Natural killer cell (primary cell): ENCODE data around the gene ZSCAN5C. TPM values are rescaled to one million over a fixed set of nuclear protein-coding genes. Genes with fewer than 3 reads are reported as not detected.

Source experiments
- ATAC-seq, 3 donors: fragments of 150-1000 bp in 2 of 3; fragments of 200-7000 bp in 1 of 3; cut with Tn5 transposase; 1 replicate in 1 of 3; 2 replicates in 2 of 3; pipeline ENCODE4 v1.10.0; 2021; ENCODE audit warnings: mild to moderate bottlenecking in 2 of 3, moderate library complexity in 2 of 3
- DNase-seq, 2 donors: peaks; one replicate each; pipeline versions ENCODE4 v3.0.0 to v3.0.0-alpha.2; 2013 to 2021; ENCODE audit warnings: mixed read lengths in 1 of 2
- H3K27ac ChIP-seq: one replicate; pipeline ENCODE4 v1.5.1; 2013; ENCODE audit warnings: mild to moderate bottlenecking, low read length
- H3K27me3 ChIP-seq: one replicate; pipeline ENCODE4 v1.6.1; 2013; ENCODE audit warnings: low read length; ENCODE audit not compliant: control insufficient read depth, insufficient read depth
- H3K36me3 ChIP-seq: one replicate; pipeline ENCODE4 v1.6.1; 2013; ENCODE audit warnings: low read length; ENCODE audit not compliant: control insufficient read depth, insufficient read depth
- H3K4me1 ChIP-seq: one replicate; pipeline ENCODE4 v1.6.1; 2013; ENCODE audit warnings: low read length; ENCODE audit not compliant: control insufficient read depth, insufficient read depth
- H3K4me3 ChIP-seq: one replicate; pipeline ENCODE4 v1.5.1; 2013; ENCODE audit warnings: low read length
- H3K9me3 ChIP-seq: one replicate; pipeline ENCODE4 v1.6.1; 2013; ENCODE audit warnings: low read length; ENCODE audit not compliant: control insufficient read depth, insufficient read depth
- H3K27ac Mint-ChIP-seq, 2 donors: one replicate each; pipeline ENCODE4 v1.8.0; 2022; ENCODE audit warnings: mild to moderate bottlenecking in 2 of 2, mixed read lengths in 2 of 2, moderate library complexity in 1 of 2
- H3K27me3 Mint-ChIP-seq, 2 donors: one replicate each; pipeline ENCODE4 v1.8.0; 2022; ENCODE audit warnings: low read depth in 2 of 2, mixed read lengths in 2 of 2
- H3K36me3 Mint-ChIP-seq: one replicate; pipeline ENCODE4 v1.8.0; 2022; ENCODE audit warnings: mixed read lengths
- H3K4me1 Mint-ChIP-seq, 2 donors: one replicate each; pipeline ENCODE4 v1.8.0; 2022; ENCODE audit warnings: mixed read lengths in 2 of 2
- H3K4me3 Mint-ChIP-seq: one replicate; pipeline ENCODE4 v1.8.0; 2022; ENCODE audit warnings: mild to moderate bottlenecking, moderate library complexity, mixed read lengths
- H3K9me3 Mint-ChIP-seq, 2 donors: one replicate each; pipeline ENCODE4 v1.8.0; 2022; ENCODE audit warnings: mixed read lengths in 2 of 2
- CTCF ChIP-seq: fragments of 200-600 bp; IDR thresholded peaks from one replicate; pipeline ENCODE4 v1.8.0; 2022; ENCODE audit warnings: antibody characterized with exemption
- WGBS: methylation state at CpG from one replicate; pipeline ENCODE4 v1.1.7; 2013; ENCODE audit warnings: missing lambda C conversion rate; ENCODE audit not compliant: insufficient coverage; 5-methylcytosine and 5-hydroxymethylcytosine counted together
- intact Hi-C: fragments of 100-400 bp; cut with micrococcal nuclease; formaldehyde crosslinking; loops from one replicate; pipeline ENCODE4 v1.14.2; 2022
- total RNA-seq, 4 donors: library from RNA; stranded (reverse); fragments of 120-200 nt in 1 of 4; gene quantifications; one replicate each; pipeline versions ENCODE4 v1.2.3 to v1.2.4, GENCODE V29; 2013 to 2022

ZSCAN5C gene
- total RNA-seq, 3 donors from 2014 or later (not counting 1 experiment from before 2014, with no cell fraction given), result not detected

GRCh38 chr19:56162258-56162657, 39.8 kb upstream of the ZSCAN5C start:
- DNase-seq (no peak), ATAC-seq (peak in 1 of 3 donors; percentile 21)
- H3K9me3 ChIP-seq, result no peaks in the 10 kb centered on the region
- peaks cover 0 to 3% of the 10 kb centered on the region in 2 donors for H3K27me3 Mint-ChIP-seq
- 28% methylated on average over 9 of the region's 9 CpGs for WGBS
- H3K36me3 ChIP-seq, result peaks cover 6% of the 10 kb centered on the region
- H3K4me3 ChIP-seq, result no peak overlapping the region
- no peaks in the 10 kb centered on the region for H3K27me3 ChIP-seq
- H3K9me3 Mint-ChIP-seq, result no peaks in the 10 kb centered on the region
- peaks cover 6% of the 10 kb centered on the region for H3K4me1 ChIP-seq
- no peak for TF ChIP-seq CTCF
- peaks cover 0 to 10% of the 10 kb centered on the region in 2 donors for H3K4me1 Mint-ChIP-seq
- intact Hi-C loops, result no loop called here
- no peaks in the 10 kb centered on the region for H3K36me3 Mint-ChIP-seq
- H3K4me3 Mint-ChIP-seq, result no peak overlapping the region
- no peak overlapping the region for H3K27ac ChIP-seq
- no peak overlapping the region for H3K27ac Mint-ChIP-seq

GRCh38 chr19:56163097-56163496, 39.0 kb upstream of the ZSCAN5C start:
- Mint-ChIP-seq H3K4me1 (peaks cover 0 to 10% of the 10 kb centered on the region in 2 donors), H3K27ac (no peak overlapping the region), H3K9me3 (no peaks in the 10 kb centered on the region), H3K27me3 (peaks cover 0 to 3% of the 10 kb centered on the region in 2 donors), H3K4me3 (no peak overlapping the region), H3K36me3 (no peaks in the 10 kb centered on the region)
- no peaks in the 10 kb centered on the region for H3K9me3 ChIP-seq
- H3K27ac ChIP-seq, result no peak overlapping the region
- H3K27me3 ChIP-seq, result no peaks in the 10 kb centered on the region
- intact Hi-C loops, result no loop called here
- no peak for TF ChIP-seq CTCF
- H3K36me3 ChIP-seq, result peaks cover 6% of the 10 kb centered on the region
- WGBS, result 88% methylated on average over 13 of the region's 13 CpGs
- H3K4me1 ChIP-seq, result peaks cover 6% of the 10 kb centered on the region
- ATAC-seq, result no peak
- no peak for DNase-seq
- no peak overlapping the region for H3K4me3 ChIP-seq

GRCh38 chr19:56167064-56167578, 35.0 kb upstream of the ZSCAN5C start:
- H3K36me3 Mint-ChIP-seq, result no peaks in the 10 kb centered on the region
- intact Hi-C loops, result no loop called here
- H3K9me3 Mint-ChIP-seq, result no peaks in the 10 kb centered on the region
- H3K27ac Mint-ChIP-seq, result no peak overlapping the region
- H3K4me3 Mint-ChIP-seq, result no peak overlapping the region
- Histone ChIP-seq H3K4me3 (no peak overlapping the region), H3K36me3 (no peaks in the 10 kb centered on the region), H3K27ac (no peak overlapping the region), H3K9me3 (no peaks in the 10 kb centered on the region), H3K27me3 (no peaks in the 10 kb centered on the region), H3K4me1 (peaks cover 12% of the 10 kb centered on the region)
- ATAC-seq, result no peak
- WGBS, result 71% methylated on average over 5 of the region's 7 CpGs
- no peak for DNase-seq
- H3K4me1 Mint-ChIP-seq, result peaks cover 0 to 6% of the 10 kb centered on the region in 2 donors
- no peak for TF ChIP-seq CTCF
- peaks cover 0 to 3% of the 10 kb centered on the region in 2 donors for H3K27me3 Mint-ChIP-seq

GRCh38 chr19:56170261-56170660, 31.8 kb upstream of the ZSCAN5C start:
- DNase-seq, result no peak
- Mint-ChIP-seq H3K9me3 (no peaks in the 10 kb centered on the region), H3K4me1 (peaks cover 0 to 6% of the 10 kb centered on the region in 2 donors), H3K4me3 (no peak overlapping the region), H3K36me3 (no peaks in the 10 kb centered on the region), H3K27ac (no peak overlapping the region), H3K27me3 (peaks cover 4 to 6% of the 10 kb centered on the region in 2 donors)
- WGBS, result 85% methylated on average over 14 of the region's 14 CpGs
- Histone ChIP-seq H3K27ac (no peak overlapping the region), H3K4me3 (no peak overlapping the region), H3K4me1 (peaks cover 5% of the 10 kb centered on the region), H3K36me3 (no peaks in the 10 kb centered on the region), H3K27me3 (no peaks in the 10 kb centered on the region), H3K9me3 (no peaks in the 10 kb centered on the region)
- ATAC-seq, result no peak
- TF ChIP-seq CTCF, result no peak
- intact Hi-C loops, result loop anchor here (10.0 kb wide), 1 partner anchor 65 kb away; no protein-coding TSS in a partner anchor
